Stimulated activated naive CD8-positive, alpha-beta T cell treated with anti-CD3 and anti-CD28 coated beads, Interleukin-15, Interleukin-2, amounts not matched to agents 100 ng/mL and 50 ng/mL, for 24 hours (primary cell): ENCODE results near the gene SNRPN.
"Not testable (repeated sequence)": the region's sequence is repeated elsewhere in the genome, so short reads cannot be mapped to it uniquely, and the experiment has no call there.

Source experiments
- H3K27ac Mint-ChIP-seq: one replicate; pipeline ENCODE4 v1.8.0; 2021; ENCODE audit warnings: mild to moderate bottlenecking, mixed read lengths
- H3K27me3 Mint-ChIP-seq: one replicate; pipeline ENCODE4 v1.8.0; 2021; ENCODE audit warnings: mixed read lengths
- H3K36me3 Mint-ChIP-seq: one replicate; pipeline ENCODE4 v1.8.0; 2021; ENCODE audit warnings: low read depth, mixed read lengths
- H3K4me1 Mint-ChIP-seq: one replicate; pipeline ENCODE4 v1.8.0; 2021; ENCODE audit warnings: low read depth, mixed read lengths
- H3K4me3 Mint-ChIP-seq: one replicate; pipeline ENCODE4 v1.8.0; 2021; ENCODE audit warnings: mild to moderate bottlenecking, mixed read lengths
- H3K9me3 Mint-ChIP-seq: one replicate; pipeline ENCODE4 v1.8.0; 2021; ENCODE audit warnings: mixed read lengths

The SNRPN gene

GRCh38 chr15:24955531-24955921 is 739 bp downstream of the SNRPN start:
- Mint-ChIP-seq H3K4me1 (peaks cover 20% of the 10 kb centered on the region), H3K36me3 (peaks cover 11% of the 10 kb centered on the region), H3K27me3 (no peaks in the 10 kb centered on the region), H3K27ac (peak overlapping the region; percentile 95), H3K4me3 (peak overlapping the region; percentile 93), H3K9me3 (peaks cover 5% of the 10 kb centered on the region)

GRCh38 chr15:24956111-24956838 is 1.5 kb downstream of the SNRPN start:
- Mint-ChIP-seq H3K4me3 (peak overlapping the region; percentile 93), H3K27me3 (no peaks in the 10 kb centered on the region), H3K27ac (peak overlapping the region; percentile 95), H3K36me3 (peaks cover 14% of the 10 kb centered on the region), H3K9me3 (peaks cover 5% of the 10 kb centered on the region), H3K4me1 (peaks cover 25% of the 10 kb centered on the region)

GRCh38 chr15:24957691-24958090 is 2.9 kb downstream of the SNRPN start:
- Mint-ChIP-seq H3K27me3 (no peaks in the 10 kb centered on the region), H3K27ac (no peak overlapping the region), H3K4me1 (peaks cover 25% of the 10 kb centered on the region), H3K4me3 (no peak overlapping the region), H3K36me3 (peaks cover 23% of the 10 kb centered on the region), H3K9me3 (peaks cover 5% of the 10 kb centered on the region)

DNA sequence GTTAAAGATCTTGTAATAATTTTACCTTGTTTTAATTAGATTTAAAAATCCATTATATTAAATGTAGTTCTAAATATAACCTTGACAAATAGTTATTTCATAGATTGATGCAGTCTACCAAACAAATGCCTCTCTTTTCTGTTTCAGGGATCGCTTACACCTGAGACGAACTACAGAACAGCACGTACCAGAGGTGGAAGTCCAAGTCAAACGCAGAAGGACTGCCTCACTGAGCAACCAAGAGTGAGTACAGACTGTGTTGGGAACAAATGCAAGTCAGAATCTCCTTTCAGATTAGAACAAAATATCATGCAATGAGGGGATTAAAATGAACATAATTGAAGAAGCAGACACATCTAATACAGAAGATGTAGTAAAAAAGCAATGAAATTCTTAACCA is 7.2 kb downstream of the SNRPN start:
- Mint-ChIP-seq H3K36me3 (peaks cover 63% of the 10 kb centered on the region), H3K27ac (no peak overlapping the region), H3K27me3 (no peaks in the 10 kb centered on the region), H3K4me1 (peaks cover 20% of the 10 kb centered on the region), H3K4me3 (no peak overlapping the region), H3K9me3 (peaks cover 16% of the 10 kb centered on the region)

GRCh38 chr15:24962880-24963279 is 8.1 kb downstream of the SNRPN start:
- Mint-ChIP-seq H3K27me3 (no peaks in the 10 kb centered on the region), H3K4me3 (no peak overlapping the region), H3K27ac (no peak overlapping the region), H3K9me3 (peaks cover 12% of the 10 kb centered on the region), H3K4me1 (peaks cover 14% of the 10 kb centered on the region), H3K36me3 (peaks cover 69% of the 10 kb centered on the region)

GRCh38 chr15:24966364-24967103 is 11.7 kb downstream of the SNRPN start:
- H3K36me3 Mint-ChIP-seq: peaks cover 81% of the 10 kb centered on the region
- H3K9me3 Mint-ChIP-seq: peaks cover 21% of the 10 kb centered on the region
- H3K27ac Mint-ChIP-seq: no peak overlapping the region
- no peaks in the 10 kb centered on the region for H3K4me1 Mint-ChIP-seq
- H3K27me3 Mint-ChIP-seq: no peaks in the 10 kb centered on the region
- no peak overlapping the region for H3K4me3 Mint-ChIP-seq

GRCh38 chr15:24971052-24971451 is 16.3 kb downstream of the SNRPN start:
- H3K9me3 Mint-ChIP-seq: peaks cover 30% of the 10 kb centered on the region
- no peaks in the 10 kb centered on the region for H3K4me1 Mint-ChIP-seq
- no peaks in the 10 kb centered on the region for H3K27me3 Mint-ChIP-seq
- no peak overlapping the region for H3K27ac Mint-ChIP-seq
- no peak overlapping the region for H3K4me3 Mint-ChIP-seq
- H3K36me3 Mint-ChIP-seq: peaks cover 85% of the 10 kb centered on the region

- Mint-ChIP-seq H3K4me3 (no peak overlapping the region), H3K27ac (no peak overlapping the region), H3K36me3 (peaks cover 85% of the 10 kb centered on the region), H3K9me3 (peaks cover 38% of the 10 kb centered on the region), H3K27me3 (no peaks in the 10 kb centered on the region), H3K4me1 (no peaks in the 10 kb centered on the region)
Observed at GRCh38 chr15:24971772-24972171, 17.0 kb downstream of the SNRPN start.

DNA sequence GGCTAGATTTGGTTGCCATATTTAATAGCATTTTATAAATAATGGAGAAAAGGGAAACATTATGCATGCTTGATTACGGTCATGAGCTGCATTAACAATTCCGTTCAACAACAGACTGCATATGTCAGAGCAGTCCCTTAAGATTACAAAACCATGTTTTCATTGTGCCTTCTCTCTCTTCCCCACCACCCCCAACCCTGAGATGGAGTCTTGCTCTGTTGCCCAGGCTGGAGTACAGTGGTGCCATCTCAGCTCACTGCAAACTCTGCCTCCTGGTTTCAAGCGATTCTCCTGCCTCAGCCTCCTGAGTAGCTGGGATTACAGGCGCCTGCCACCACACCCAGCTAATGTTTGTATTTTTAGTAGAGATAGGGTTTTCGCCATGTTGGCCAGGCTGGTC is 17.9 kb downstream of the SNRPN start:
- not testable (repeated sequence) for H3K27ac Mint-ChIP-seq

DNA sequence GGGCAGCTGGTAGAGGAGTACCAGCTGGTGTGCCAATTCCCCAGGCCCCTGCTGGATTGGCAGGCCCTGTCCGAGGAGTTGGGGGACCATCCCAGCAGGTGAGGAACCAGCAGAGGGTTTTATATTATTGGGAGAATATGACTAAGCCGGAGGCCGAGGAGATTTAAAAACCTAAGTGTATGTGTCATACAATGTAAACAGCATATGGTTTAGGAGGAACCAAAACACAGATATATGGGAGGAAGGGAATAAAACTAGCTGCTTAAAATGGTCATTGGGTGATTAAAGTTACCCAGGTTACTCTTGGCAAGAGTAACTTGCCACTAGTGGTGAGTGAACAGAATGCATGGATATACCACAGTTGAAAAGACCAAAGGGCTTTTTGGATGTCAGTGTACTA is 22.1 kb downstream of the SNRPN start:
- no peak overlapping the region for H3K4me3 Mint-ChIP-seq
- H3K27ac Mint-ChIP-seq: no peak overlapping the region
- H3K36me3 Mint-ChIP-seq: peaks cover 91% of the 10 kb centered on the region
- H3K4me1 Mint-ChIP-seq: no peaks in the 10 kb centered on the region
- H3K9me3 Mint-ChIP-seq: peaks cover 48% of the 10 kb centered on the region
- no peaks in the 10 kb centered on the region for H3K27me3 Mint-ChIP-seq

More for the DNA sequence above, 17.9 kb downstream of the SNRPN start:
- H3K27me3 Mint-ChIP-seq, H3K4me3 Mint-ChIP-seq, H3K4me1 Mint-ChIP-seq: not testable (repeated sequence)
- peaks cover 87% of the 10 kb centered on the region for H3K36me3 Mint-ChIP-seq
- peaks cover 38% of the 10 kb centered on the region for H3K9me3 Mint-ChIP-seq

GRCh38 chr15:24977686-24978085 is 22.9 kb downstream of the SNRPN start:
- H3K27me3 Mint-ChIP-seq: no peaks in the 10 kb centered on the region
- H3K9me3 Mint-ChIP-seq: peaks cover 48% of the 10 kb centered on the region

DNA sequence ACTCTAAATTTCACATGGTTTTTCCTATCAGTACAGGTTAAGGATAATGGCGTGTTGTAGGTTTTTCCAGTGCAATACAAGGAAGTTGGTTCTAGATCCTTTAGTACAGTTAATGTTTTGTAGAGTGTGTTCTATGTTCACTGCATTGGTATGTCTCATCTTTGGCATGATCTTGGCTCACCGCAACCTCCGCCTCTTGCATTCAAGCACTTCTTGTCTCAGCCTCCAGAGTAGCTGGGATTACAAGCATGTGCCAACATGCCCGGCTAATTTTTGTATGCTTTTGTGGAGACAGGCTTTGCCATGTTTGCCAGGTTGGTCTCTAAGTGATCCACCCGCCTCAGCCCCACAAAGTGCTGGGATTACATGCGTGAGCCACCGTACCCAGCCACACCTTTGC is 30.4 kb downstream of the SNRPN start:
- Mint-ChIP-seq H3K36me3 (peaks cover 94% of the 10 kb centered on the region), H3K4me3 (no peak overlapping the region), H3K9me3 (peaks cover 39% of the 10 kb centered on the region)

More at GRCh38 chr15:24977686-24978085, 22.9 kb downstream of the SNRPN start:
- peaks cover 95% of the 10 kb centered on the region for H3K36me3 Mint-ChIP-seq
- H3K4me3 Mint-ChIP-seq: no peak overlapping the region
- H3K4me1 Mint-ChIP-seq: no peaks in the 10 kb centered on the region
- no peak overlapping the region for H3K27ac Mint-ChIP-seq

GRCh38 chr15:24986653-24987052 is 31.9 kb downstream of the SNRPN start:
- Mint-ChIP-seq H3K27me3 (no peaks in the 10 kb centered on the region), H3K9me3 (peaks cover 37% of the 10 kb centered on the region), H3K36me3 (peaks cover 96% of the 10 kb centered on the region), H3K4me1 (no peaks in the 10 kb centered on the region), H3K27ac (no peak overlapping the region), H3K4me3 (no peak overlapping the region)

More for the DNA sequence above, 30.4 kb downstream of the SNRPN start:
- Mint-ChIP-seq H3K4me1 (no peaks in the 10 kb centered on the region), H3K27ac (no peak overlapping the region), H3K27me3 (no peaks in the 10 kb centered on the region)

GRCh38 chr15:25019434-25019833 is 64.6 kb downstream of the SNRPN start:
- peaks cover 68% of the 10 kb centered on the region for H3K9me3 Mint-ChIP-seq

DNA sequence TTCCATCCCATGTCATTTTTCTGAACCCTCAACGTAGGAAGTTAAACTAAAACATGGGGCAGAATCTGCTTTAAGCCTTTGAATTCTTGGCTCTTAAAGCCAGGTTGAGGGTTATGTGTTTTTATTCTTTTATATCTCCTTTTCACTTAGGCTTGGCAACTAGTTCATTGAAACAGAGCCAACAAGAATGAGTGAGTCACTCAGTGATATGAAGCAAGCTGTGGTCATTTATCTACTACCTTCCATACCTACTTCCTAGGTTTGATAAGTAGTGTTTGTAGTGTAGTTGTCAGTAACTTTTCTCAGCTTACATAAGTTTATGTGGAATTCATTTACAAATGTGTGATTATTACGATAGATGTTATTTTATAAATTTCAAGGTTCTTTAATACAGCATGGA is 67.4 kb downstream of the SNRPN start:
- Mint-ChIP-seq H3K27ac (no peak overlapping the region), H3K4me1 (no peaks in the 10 kb centered on the region), H3K9me3 (peaks cover 70% of the 10 kb centered on the region), H3K36me3 (peaks cover 69% of the 10 kb centered on the region), H3K27me3 (no peaks in the 10 kb centered on the region), H3K4me3 (no peak overlapping the region)

More at GRCh38 chr15:25019434-25019833, 64.6 kb downstream of the SNRPN start:
- Mint-ChIP-seq H3K27ac (no peak overlapping the region), H3K4me1 (no peaks in the 10 kb centered on the region), H3K27me3 (no peaks in the 10 kb centered on the region), H3K4me3 (no peak overlapping the region), H3K36me3 (peaks cover 54% of the 10 kb centered on the region)
